GM23248 (cell line): ENCODE data around the gene RUFY1.

Experiments used
- EZH2 ChIP-seq: fragments of 200-600 bp; sonication (generic); IDR thresholded peaks from 2 replicates; pipeline ENCODE4 v1.6.1; 2018; ENCODE audit warnings: antibody characterized with exemption, mild to moderate bottlenecking; ENCODE audit not compliant: insufficient read depth, poor library complexity, severe bottlenecking
- EZH2phosphoT487 ChIP-seq: fragments of 200-600 bp; sonication (generic); IDR thresholded peaks from 2 replicates; pipeline ENCODE4 v1.6.1; 2018; ENCODE audit warnings: antibody characterized with exemption, moderate library complexity, mild to moderate bottlenecking, low read depth; ENCODE audit not compliant: insufficient read depth

DNA sequence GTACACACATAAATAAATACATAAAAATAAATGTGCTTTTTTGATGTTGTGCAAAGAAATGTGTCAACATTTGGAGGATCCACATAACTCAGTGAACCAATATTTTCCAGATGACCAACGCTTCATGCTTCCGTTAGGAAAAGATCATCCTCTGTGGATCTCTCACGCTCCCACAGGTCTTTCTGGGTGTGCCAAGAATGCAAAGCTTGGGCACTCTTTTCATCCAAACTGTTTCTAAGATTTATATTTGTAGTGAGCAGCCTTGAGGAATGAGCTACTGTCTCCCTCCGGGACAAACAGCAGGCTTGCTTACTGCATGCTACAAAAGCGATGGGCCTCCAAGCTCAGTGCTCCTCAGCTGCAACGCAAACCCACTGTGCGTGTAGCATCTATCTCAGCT is 46.2 kb upstream of the RUFY1 start:
- no peak for TF ChIP-seq EZH2
- no peak for TF ChIP-seq EZH2phosphoT487
